Cardiac septum (tissue), 1 donor: ENCODE measurements around the gene UNG. TPM values are rescaled to one million over a fixed set of nuclear protein-coding genes. Genes with fewer than 3 reads are reported as not detected.

Experiments used
- DNase-seq: peaks from one replicate; pipeline ENCODE4 v3.0.0-alpha.2; 2020; ENCODE audit warnings: low spot score
- intact Hi-C: fragments of 100-400 bp; cut with DNase I; formaldehyde crosslinking; loops from one replicate; pipeline ENCODE4 v1.14.0; 2022
- total RNA-seq: library from RNA; stranded (reverse); fragmentation: NEBNext Ultra II Directional; extraction: Animal tissue kit (Norgen Biotek cat#: 25700); gene quantifications from one replicate; pipeline ENCODE4 v1.2.1, GENCODE V29; 2021
- donor health status: DM: no; HTN: no; CAD: no.

Gene UNG
- total RNA-seq, 1 donor from 2014 or later = 25.5 TPM

DNA sequence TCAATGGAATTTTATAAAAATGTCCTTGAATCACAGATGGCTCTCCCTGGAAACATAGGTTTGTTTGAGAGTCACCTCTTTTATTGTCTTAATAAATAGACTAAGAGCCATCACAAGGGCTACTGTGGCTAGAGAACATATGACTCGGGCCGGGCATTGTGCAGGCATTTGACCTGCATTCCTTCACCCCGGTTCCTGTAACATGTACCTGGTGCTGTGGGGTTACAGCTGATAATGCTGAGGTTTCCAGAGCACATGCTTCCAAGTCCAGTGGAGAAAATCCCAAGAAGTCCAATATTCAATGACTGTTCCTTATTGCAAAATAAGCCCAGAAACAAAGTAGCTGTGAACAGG is 18.0 kb downstream of the UNG start:
- intact Hi-C loops = loop anchor here (2.0 kb wide), 1 partner anchor 43 kb away; no protein-coding TSS in a partner anchor
- DNase-seq = no peak

DNA sequence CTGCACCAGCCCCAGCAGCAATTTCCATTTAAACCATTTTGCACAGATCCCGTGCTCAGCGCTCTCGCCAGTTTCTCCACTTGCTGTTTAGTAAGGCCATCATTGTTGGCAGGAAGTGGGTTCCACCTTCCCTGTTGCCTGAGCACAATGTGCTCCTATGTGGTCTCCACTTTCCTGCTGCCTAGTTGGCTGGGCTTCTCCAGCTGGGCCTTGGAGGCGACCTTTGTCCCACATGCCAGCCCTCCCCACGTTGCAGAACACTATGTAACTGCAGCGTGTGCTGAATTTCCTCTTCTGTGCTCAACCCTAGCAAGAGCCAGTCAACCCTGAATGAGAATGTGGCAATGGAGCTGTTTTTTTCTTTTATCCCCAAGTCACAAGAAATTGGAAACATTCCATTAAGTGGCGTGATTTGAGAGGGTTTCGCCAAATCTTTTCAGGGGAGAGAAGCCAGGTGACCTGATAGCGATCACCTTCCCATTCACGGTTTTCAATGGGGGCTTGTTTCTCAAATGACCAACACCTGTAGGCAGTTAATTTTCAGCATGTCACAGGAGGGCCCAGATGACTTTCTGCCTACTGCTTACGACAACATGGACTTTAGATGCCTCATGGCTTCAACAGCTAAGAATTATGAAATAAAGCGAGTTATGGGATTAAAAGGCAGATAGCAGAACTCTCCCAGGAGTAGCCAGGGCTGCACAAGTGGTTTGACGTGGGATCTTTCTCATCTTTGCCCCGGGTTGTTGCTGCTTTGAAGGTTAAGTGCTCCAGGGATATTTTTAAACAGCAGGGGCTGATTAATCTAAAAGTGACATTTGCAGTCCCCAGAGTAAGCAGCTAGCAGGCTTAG is 18.6 kb downstream of the UNG start, which contains the start of gene ACACB:
Gene ACACB (plus strand): TSS at position 830 of the 853 bp plus-strand sequence. CDS start 22,819 bp downstream, outside the sequence.
- intact Hi-C loops = loop anchor here (2.0 kb wide), 1 partner anchor 43 kb away; no protein-coding TSS in a partner anchor
- DNase-seq = no peak

DNA sequence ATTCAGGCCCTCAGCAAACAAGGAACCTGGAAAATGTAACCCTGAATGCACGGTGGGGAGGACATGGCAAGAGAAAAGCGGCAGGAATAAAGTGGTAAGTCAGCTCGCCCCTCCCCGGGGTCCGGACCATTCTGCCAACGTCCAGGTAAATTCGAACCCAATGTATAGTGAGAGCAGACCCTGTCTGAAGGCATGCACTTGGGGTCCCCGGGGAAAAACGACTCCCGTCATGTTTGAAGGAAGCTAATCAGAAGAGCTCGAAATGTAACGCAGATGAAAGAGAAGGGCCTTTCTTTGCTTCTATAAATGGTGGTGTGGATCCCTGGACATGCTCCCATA is 19.2 kb downstream of the UNG start:
- intact Hi-C loops = no loop called here
- DNase-seq = no peak

DNA sequence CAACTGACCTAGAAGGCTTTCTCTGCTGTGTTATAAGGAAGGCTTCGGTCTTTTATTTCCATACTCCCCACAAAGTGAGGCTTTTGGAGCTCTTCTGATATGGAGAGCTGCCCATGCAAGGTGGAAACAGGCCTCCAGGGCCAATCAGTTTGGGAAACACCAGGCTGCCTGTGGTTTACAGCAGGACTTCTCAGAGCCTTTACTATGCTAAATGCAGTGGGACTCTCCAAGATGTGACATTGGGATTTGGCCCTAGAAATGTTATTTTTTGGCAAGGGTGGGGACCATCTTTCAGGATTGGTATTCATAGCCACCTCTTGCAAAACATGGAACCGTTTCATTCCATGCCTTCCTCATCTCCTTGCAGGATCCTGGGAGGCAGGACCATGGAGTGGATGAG is 22.7 kb downstream of the UNG start:
- no peak for DNase-seq
- intact Hi-C loops = no loop called here

DNA sequence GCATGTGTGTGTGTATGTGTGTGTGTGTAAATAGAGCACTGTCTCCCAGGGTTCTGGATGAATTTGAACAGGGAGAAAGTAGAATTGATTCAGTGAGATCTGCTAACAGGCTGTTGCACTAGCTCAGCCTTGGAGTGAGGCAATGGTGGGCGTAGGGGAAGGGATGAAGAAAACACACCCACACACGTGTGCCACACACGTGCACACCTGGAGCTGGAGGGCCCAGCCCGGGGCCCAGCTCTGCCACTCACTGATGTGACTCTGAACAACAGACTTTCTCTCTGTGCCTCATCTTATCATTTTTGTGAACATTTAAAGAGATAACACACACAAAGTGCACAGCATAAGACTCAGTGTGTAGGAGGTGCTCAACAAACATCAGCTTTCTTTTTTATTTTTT is 23.2 kb downstream of the UNG start:
- intact Hi-C loops = no loop called here
- DNase-seq = no peak

- no peak for DNase-seq
- intact Hi-C loops = no loop called here
Measured at GRCh38 chr12:109121346-109121880, 24.0 kb downstream of the UNG start.

GRCh38 chr12:109124878-109125648 is 27.7 kb downstream of the UNG start:
- DNase-seq = no peak
- intact Hi-C loops = no loop called here

GRCh38 chr12:109125791-109126190 is 28.4 kb downstream of the UNG start:
- intact Hi-C loops = no loop called here
- DNase-seq = no peak

- no peak for DNase-seq
- intact Hi-C loops = no loop called here
Measured at GRCh38 chr12:109126784-109127183, 29.4 kb downstream of the UNG start.

GRCh38 chr12:109127533-109128242 is 30.3 kb downstream of the UNG start:
- intact Hi-C loops = no loop called here

GRCh38 chr12:109130297-109131153 is 33.1 kb downstream of the UNG start:
- DNase-seq = no peak
- intact Hi-C loops = no loop called here

More at GRCh38 chr12:109127533-109128242, 30.3 kb downstream of the UNG start:
- no peak for DNase-seq

- intact Hi-C loops = no loop called here
Measured at GRCh38 chr12:109131154-109132050, 34.0 kb downstream of the UNG start.

GRCh38 chr12:109134186-109134917 is 37.0 kb downstream of the UNG start:
- no peak for DNase-seq
- intact Hi-C loops = no loop called here

More at GRCh38 chr12:109131154-109132050, 34.0 kb downstream of the UNG start:
- DNase-seq = peak; percentile 86

GRCh38 chr12:109137055-109137454 is 39.7 kb downstream of the UNG start:
- intact Hi-C loops = no loop called here
- DNase-seq = no peak

- intact Hi-C loops = no loop called here
- DNase-seq = no peak
Measured at GRCh38 chr12:109139360-109139759, 42.0 kb downstream of the UNG start.

- intact Hi-C loops = no loop called here
- no peak for DNase-seq
Measured at GRCh38 chr12:109139791-109140190, 42.4 kb downstream of the UNG start.

GRCh38 chr12:109140560-109140959 is 43.2 kb downstream of the UNG start:
- DNase-seq = no peak
- intact Hi-C loops = no loop called here
